Measurements from ENCODE around the gene SNAP91.
"Not testable (repeated sequence)": the region's sequence is repeated elsewhere in the genome, so short reads cannot be mapped to it uniquely, and the experiment has no call there.

Gene SNAP91

DNA sequence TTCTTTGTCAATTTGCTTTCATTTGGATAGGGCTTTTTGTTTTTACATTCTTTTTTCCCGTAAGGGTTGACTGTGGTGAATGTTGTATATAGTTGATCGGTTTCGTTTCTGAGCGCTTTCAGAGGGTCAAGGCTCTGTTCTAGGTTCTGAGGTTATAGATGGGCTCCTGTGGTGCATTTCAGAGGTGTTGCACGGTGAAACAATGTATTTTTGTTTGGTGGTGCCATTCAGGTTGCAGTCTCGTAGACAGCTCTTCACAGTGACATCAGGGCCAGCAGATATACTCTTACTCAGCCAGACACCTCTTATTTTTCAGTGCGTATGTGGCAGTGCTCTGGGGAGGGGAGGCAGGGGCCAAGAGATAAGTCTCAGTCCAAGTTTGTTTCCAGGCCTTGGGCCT, 72.1 kb downstream of the SNAP91 start:
- TF ChIP-seq, protein P1, sequence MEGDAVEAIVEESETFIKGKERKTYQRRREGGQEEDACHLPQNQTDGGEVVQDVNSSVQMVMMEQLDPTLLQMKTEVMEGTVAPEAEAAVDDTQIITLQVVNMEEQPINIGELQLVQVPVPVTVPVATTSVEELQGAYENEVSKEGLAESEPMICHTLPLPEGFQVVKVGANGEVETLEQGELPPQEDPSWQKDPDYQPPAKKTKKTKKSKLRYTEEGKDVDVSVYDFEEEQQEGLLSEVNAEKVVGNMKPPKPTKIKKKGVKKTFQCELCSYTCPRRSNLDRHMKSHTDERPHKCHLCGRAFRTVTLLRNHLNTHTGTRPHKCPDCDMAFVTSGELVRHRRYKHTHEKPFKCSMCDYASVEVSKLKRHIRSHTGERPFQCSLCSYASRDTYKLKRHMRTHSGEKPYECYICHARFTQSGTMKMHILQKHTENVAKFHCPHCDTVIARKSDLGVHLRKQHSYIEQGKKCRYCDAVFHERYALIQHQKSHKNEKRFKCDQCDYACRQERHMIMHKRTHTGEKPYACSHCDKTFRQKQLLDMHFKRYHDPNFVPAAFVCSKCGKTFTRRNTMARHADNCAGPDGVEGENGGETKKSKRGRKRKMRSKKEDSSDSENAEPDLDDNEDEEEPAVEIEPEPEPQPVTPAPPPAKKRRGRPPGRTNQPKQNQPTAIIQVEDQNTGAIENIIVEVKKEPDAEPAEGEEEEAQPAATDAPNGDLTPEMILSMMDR (conservative IDR thresholded peaks at IDR 0.05; ENCODE audit: low read depth, low read length), result no peak
- no peak overlapping the region for H3K4me3 ChIP-seq (ENCODE audit: low read depth, low read length)
- no peak for DNase-seq (ENCODE audit: low read depth)

DNA sequence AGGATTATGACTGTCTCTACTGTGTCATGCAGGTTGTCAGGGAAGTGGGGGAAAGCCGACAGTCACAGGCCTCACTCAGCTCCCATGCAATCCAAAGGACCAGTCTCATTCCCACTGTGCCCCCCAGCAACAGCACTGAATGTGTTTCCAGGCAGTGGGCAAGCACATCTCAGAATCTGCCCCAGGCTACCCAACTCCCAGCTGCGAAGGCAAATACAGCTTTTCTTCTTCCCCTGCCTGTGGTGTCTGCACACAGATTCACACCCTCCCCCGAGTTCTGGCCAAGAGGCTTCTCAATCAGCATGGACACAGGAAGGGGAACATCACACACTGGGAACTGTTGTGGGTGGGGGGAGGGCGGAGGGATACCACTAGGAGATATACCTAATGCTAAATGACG, 75.3 kb downstream of the SNAP91 start:
- no peak overlapping the region for H3K4me3 ChIP-seq (ENCODE audit: low read depth, low read length)
- no peak for DNase-seq (ENCODE audit: low read depth)
- TF ChIP-seq, protein P1 (conservative IDR thresholded peaks at IDR 0.05; ENCODE audit: low read depth, low read length), result no peak

GRCh38 chr6:83633149-83633548, 75.8 kb downstream of the SNAP91 start:
- TF ChIP-seq, protein P1 (conservative IDR thresholded peaks at IDR 0.05; ENCODE audit: low read depth, low read length), result no peak
- no peak overlapping the region for H3K4me3 ChIP-seq (ENCODE audit: low read depth, low read length)
- no peak for DNase-seq (ENCODE audit: low read depth)

DNA sequence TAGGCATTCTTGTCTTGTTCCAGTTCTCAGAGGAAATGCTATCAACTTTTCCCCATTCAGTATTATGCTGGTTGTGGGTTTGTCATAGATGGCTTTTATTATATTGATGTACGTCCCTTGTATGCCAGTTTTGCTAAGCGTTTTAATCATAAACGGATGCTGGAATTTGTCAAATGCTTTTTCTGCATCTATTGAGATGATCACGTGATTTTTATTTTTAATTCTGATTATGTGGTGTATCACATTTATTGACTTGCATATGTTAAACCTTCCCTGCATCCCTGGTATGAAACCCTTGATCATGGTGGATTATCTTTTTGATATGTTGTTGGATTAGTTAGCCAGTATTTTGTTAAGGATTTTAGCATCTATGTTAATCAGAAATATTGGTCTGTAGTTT, 79.0 kb downstream of the SNAP91 start:
- not testable (repeated sequence) for DNase-seq (ENCODE audit: low read depth); H3K4me3 ChIP-seq (ENCODE audit: low read depth, low read length)

DNA sequence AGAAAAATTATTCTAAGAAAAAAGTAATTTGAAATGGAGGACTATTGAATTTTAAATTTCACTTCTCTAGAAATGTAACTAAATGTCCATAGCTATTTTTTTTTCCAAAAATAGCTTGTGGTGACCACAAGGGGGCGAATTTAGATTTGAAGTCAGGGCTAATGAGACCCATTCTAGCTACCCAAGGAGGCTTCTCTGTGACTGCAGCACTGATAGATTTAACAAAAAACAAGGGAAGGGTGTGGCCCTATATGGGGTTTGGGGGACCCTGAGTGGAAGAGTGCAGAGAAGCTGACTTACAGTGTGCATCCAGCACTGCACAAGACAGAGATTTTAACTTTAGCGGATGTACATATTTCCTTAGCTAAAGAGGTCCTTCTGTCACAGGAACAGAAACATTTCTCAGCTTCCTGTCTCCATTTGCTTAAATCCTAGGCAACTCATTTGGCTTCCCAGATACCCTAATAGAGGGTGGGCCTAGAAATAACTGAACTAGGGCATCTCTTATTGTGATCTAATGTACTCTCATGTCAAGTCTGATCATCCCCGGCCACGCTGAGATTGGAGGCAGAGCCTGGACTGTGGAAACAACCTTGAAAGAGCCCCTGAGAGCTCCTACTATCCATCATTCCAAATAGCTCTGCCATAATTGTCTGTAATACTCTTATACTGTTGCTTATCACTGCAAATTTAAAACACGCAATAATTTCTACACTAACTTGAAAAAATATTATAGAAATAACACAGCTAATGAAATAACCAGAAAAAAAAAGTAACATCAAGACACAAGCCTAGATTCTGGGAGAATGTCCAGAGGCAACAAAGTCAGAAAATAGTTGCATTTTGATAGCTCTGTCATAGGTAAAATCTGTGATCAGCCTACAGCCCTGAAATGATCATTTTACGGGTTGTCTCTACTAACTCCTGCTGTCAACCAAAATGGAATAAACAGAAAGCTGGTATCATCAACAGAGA, 93.6 kb downstream of the SNAP91 start:
- no peak overlapping the region for H3K4me3 ChIP-seq (ENCODE audit: low read depth, low read length)
- peak; percentile 67 for DNase-seq (ENCODE audit: low read depth)
- TF ChIP-seq, protein P1 (conservative IDR thresholded peaks at IDR 0.05; ENCODE audit: low read depth, low read length), result peak; percentile 75

DNA sequence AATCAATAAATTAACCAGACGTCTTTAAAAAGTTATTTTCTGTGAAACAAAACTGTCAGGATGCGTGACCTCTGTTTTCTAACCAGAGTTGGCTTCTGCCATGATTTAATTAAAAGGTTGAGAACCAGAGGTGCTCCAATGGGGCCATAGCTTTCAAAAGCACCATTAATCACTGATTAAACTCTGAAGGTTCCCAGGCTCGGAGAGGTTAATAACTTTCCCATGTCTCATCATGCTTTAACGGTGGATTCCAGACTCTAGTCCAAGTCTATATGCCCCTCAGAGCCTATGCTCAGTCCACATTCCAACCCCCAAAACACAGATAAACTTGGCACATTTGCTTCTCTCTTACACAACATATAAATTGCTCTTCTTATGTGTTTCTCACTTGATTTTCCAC, 95.5 kb downstream of the SNAP91 start:
- no peak for DNase-seq (ENCODE audit: low read depth)
- TF ChIP-seq, protein P1 (conservative IDR thresholded peaks at IDR 0.05; ENCODE audit: low read depth, low read length), result no peak
- H3K4me3 ChIP-seq (ENCODE audit: low read depth, low read length), result no peak overlapping the region

DNA sequence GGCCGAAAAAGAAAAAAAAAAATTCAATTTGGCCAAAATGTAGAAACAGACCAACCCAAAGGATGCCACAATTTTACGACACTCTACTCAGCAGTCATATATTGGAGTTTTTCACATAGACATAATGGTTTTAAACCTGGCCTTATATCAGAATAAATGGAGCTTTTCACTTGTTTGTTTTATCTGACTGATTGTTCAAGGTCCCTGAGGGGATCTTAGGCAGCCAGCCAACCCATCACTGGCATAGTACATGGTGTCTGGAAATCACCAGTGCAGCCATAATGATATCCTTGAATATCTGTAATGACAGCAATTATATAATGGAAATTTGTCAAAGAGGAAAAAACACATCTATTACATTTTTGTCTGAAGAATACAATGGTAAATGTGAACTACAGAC, 99.7 kb downstream of the SNAP91 start:
- DNase-seq (ENCODE audit: low read depth), result no peak
- H3K4me3 ChIP-seq (ENCODE audit: low read depth, low read length), result no peak overlapping the region
- TF ChIP-seq, protein P1 (conservative IDR thresholded peaks at IDR 0.05; ENCODE audit: low read depth, low read length), result no peak

Measured in choroid plexus epithelial cell (primary cell).